WTC11 (cell line): ENCODE measurements around the gene PLEKHH1. TPM values are rescaled to one million over a fixed set of nuclear protein-coding genes. Genes with fewer than 3 reads are reported as not detected.

Source experiments
- ATAC-seq: fragments of 200-7000 bp; cut with Tn5 transposase; 2 replicates; pipeline ENCODE4 v1.10.0; 2021; ENCODE audit warnings: mild to moderate bottlenecking, moderate library complexity
- Bru-seq: library from RNA; stranded (reverse); fragments of 400-500 nt; gene quantifications from one replicate; lab custom pipeline; 2021; lab: Mats Ljungman, UMichigan
- CTCF ChIA-PET: fragments of 300-600 bp; sonication (Branson Sonifier 250); formaldehyde crosslinking; loops from one replicate; lab custom pipeline; 2021; ENCODE audit warnings: antibody characterized with exemption; lab: Charles Lee
- POLR2A ChIA-PET: fragments of 350-600 bp; sonication (Branson Sonifier 250); formaldehyde crosslinking; loops from one replicate; lab custom pipeline; 2021; ENCODE audit warnings: antibody characterized with exemption; lab: Charles Lee
- DNase-seq: peaks from one replicate; pipeline ENCODE4 v3.0.0; 2021; ENCODE audit warnings: low spot score
- H3K27ac Mint-ChIP-seq: 2 replicates; pipeline ENCODE4 v1.8.0; 2021; ENCODE audit warnings: mixed read lengths
- H3K27me3 Mint-ChIP-seq: 2 replicates; pipeline ENCODE4 v1.8.0; 2021; ENCODE audit warnings: low read depth, mild to moderate bottlenecking, moderate library complexity, mixed read lengths
- H3K36me3 Mint-ChIP-seq: 2 replicates; pipeline ENCODE4 v1.8.0; 2021; ENCODE audit warnings: mixed read lengths
- H3K4me1 Mint-ChIP-seq: 2 replicates; pipeline ENCODE4 v1.8.0; 2022; ENCODE audit warnings: mixed read lengths
- H3K4me3 Mint-ChIP-seq: 2 replicates; pipeline ENCODE4 v1.8.0; 2021; ENCODE audit warnings: mild to moderate bottlenecking, moderate library complexity, mixed read lengths
- H3K9me3 Mint-ChIP-seq: 2 replicates; pipeline ENCODE4 v1.8.0; 2021; ENCODE audit warnings: mixed read lengths
- CTCF ChIP-seq: fragments of 200-600 bp; IDR thresholded peaks from 2 replicates; pipeline ENCODE4 v1.8.0; 2022; ENCODE audit warnings: antibody characterized with exemption
- E2F1 ChIP-seq: sonication (generic); formaldehyde crosslinking; IDR thresholded peaks from 2 replicates; pipeline ENCODE4 v1.8.0; 2022; ENCODE audit warnings: mild to moderate bottlenecking, missing genetic modification reagents
- E2F5 ChIP-seq: sonication (generic); formaldehyde crosslinking; IDR thresholded peaks from 2 replicates; pipeline ENCODE4 v1.8.1; 2022; ENCODE audit warnings: mild to moderate bottlenecking, moderate library complexity, missing genetic modification reagents
- FOXJ3 ChIP-seq: sonication (generic); formaldehyde crosslinking; IDR thresholded peaks from 2 replicates; pipeline ENCODE4 v1.9.0; 2021; ENCODE audit warnings: missing genetic modification reagents, mild to moderate bottlenecking, borderline replicate concordance
- FOXK1 ChIP-seq: sonication (generic); formaldehyde crosslinking; IDR thresholded peaks from 2 replicates; pipeline ENCODE4 v1.8.0; 2022; ENCODE audit warnings: mild to moderate bottlenecking, moderate library complexity, missing genetic modification reagents
- GABPB1 ChIP-seq: sonication (generic); formaldehyde crosslinking; IDR thresholded peaks from 2 replicates; pipeline ENCODE4 v1.8.1; 2023; ENCODE audit warnings: mild to moderate bottlenecking, missing genetic modification reagents
- GRHL2 ChIP-seq: fragments of 250-450 bp; sonication (Bioruptor Pico); IDR thresholded peaks from 2 replicates; pipeline ENCODE4 v1.8.0; 2022; ENCODE audit warnings: mild to moderate bottlenecking, moderate library complexity; ENCODE audit not compliant: insufficient replicate concordance, severe bottlenecking
- GTF2I ChIP-seq: fragments of 250-450 bp; sonication (Bioruptor Pico); conservative IDR thresholded peaks from 2 replicates; pipeline ENCODE4 v1.4.0; 2021; ENCODE audit warnings: mild to moderate bottlenecking
- HMGXB4 ChIP-seq: sonication (generic); formaldehyde crosslinking; IDR thresholded peaks from 2 replicates; pipeline ENCODE4 v1.8.1; 2023; ENCODE audit warnings: mild to moderate bottlenecking, moderate library complexity, missing genetic modification reagents
- MXD4 ChIP-seq: fragments of 250-450 bp; sonication (Bioruptor Pico); IDR thresholded peaks from 2 replicates; pipeline ENCODE4 v1.8.0; 2021; ENCODE audit warnings: mild to moderate bottlenecking, moderate library complexity, borderline replicate concordance
- NFYB ChIP-seq: sonication (generic); formaldehyde crosslinking; conservative IDR thresholded peaks from 2 replicates; pipeline ENCODE4 v1.8.0; 2022; ENCODE audit warnings: low read depth, missing genetic modification reagents
- NR1H2 ChIP-seq: sonication (generic); formaldehyde crosslinking; IDR thresholded peaks from 2 replicates; pipeline ENCODE4 v1.9.0; 2021; ENCODE audit warnings: mild to moderate bottlenecking, moderate library complexity, missing genetic modification reagents
- NR3C1 ChIP-seq: sonication (generic); formaldehyde crosslinking; conservative IDR thresholded peaks from 2 replicates; pipeline ENCODE4 v1.8.1; 2023; ENCODE audit warnings: low read depth, mild to moderate bottlenecking, missing genetic modification reagents
- OVOL2 ChIP-seq: fragments of 250-450 bp; sonication (Bioruptor Pico); IDR thresholded peaks from 2 replicates; pipeline ENCODE4 v1.9.0; 2021; ENCODE audit warnings: mild to moderate bottlenecking, borderline replicate concordance
- RELA ChIP-seq: sonication (generic); formaldehyde crosslinking; IDR thresholded peaks from 2 replicates; pipeline ENCODE4 v1.8.1; 2022; ENCODE audit warnings: missing genetic modification reagents, mild to moderate bottlenecking, borderline replicate concordance
- RORB ChIP-seq: fragments of 250-450 bp; sonication (Bioruptor Pico); IDR thresholded peaks from 2 replicates; pipeline ENCODE4 v1.9.0; 2021; ENCODE audit warnings: mild to moderate bottlenecking
- SOX15 ChIP-seq: fragments of 250-450 bp; sonication (Bioruptor Pico); IDR thresholded peaks from 2 replicates; pipeline ENCODE4 v1.9.0; 2021; ENCODE audit warnings: mild to moderate bottlenecking
- TEAD1 ChIP-seq: sonication (generic); formaldehyde crosslinking; IDR thresholded peaks from 2 replicates; pipeline ENCODE4 v1.8.0; 2022; ENCODE audit warnings: mild to moderate bottlenecking, missing genetic modification reagents
- TEAD4 ChIP-seq: sonication (generic); formaldehyde crosslinking; IDR thresholded peaks from 2 replicates; pipeline ENCODE4 v1.8.0; 2022; ENCODE audit warnings: mild to moderate bottlenecking, missing genetic modification reagents
- TP53 ChIP-seq: sonication (generic); formaldehyde crosslinking; IDR thresholded peaks from 2 replicates; pipeline ENCODE4 v1.8.1; 2023; ENCODE audit warnings: mild to moderate bottlenecking, missing genetic modification reagents
- USF1 ChIP-seq: sonication (generic); formaldehyde crosslinking; IDR thresholded peaks from 2 replicates; pipeline ENCODE4 v1.8.0; 2022; ENCODE audit warnings: mild to moderate bottlenecking, missing genetic modification reagents
- ZNF219 ChIP-seq: sonication (generic); formaldehyde crosslinking; IDR thresholded peaks from 2 replicates; pipeline ENCODE4 v1.8.0; 2023; ENCODE audit warnings: missing genetic modification reagents, mild to moderate bottlenecking, borderline replicate concordance
- ZNF423 ChIP-seq: fragments of 250-450 bp; sonication (Bioruptor Pico); IDR thresholded peaks from 2 replicates; pipeline ENCODE4 v2.1.2; 2022; ENCODE audit warnings: mild to moderate bottlenecking, moderate library complexity
- ZNF512 ChIP-seq: sonication (generic); formaldehyde crosslinking; IDR thresholded peaks from 2 replicates; pipeline ENCODE4 v1.8.1; 2022; ENCODE audit warnings: missing genetic modification reagents, borderline replicate concordance
- ZSCAN18 ChIP-seq: fragments of 250-450 bp; sonication (Bioruptor Pico); IDR thresholded peaks from 2 replicates; pipeline ENCODE4 v2.1.2; 2022; ENCODE audit warnings: mild to moderate bottlenecking, moderate library complexity
- long read RNA-seq, 3 experiments: library from RNA in 1 of 3; library from capped mRNA in 1 of 3; library from polyadenylated mRNA in 1 of 3; unstranded in 2 of 3; stranded (forward) in 1 of 3; transcript quantifications; one replicate each; pipeline ENCODE4 v2.0.0, GENCODE V29; 2021
- total RNA-seq: library from RNA; stranded (reverse); gene quantifications from 3 replicates; pipeline ENCODE4 v1.2.3, GENCODE V29; 2021

The PLEKHH1 gene
- total RNA-seq (45.4 to 49.8 TPM (median 48.3 TPM) in 3 replicates), Bru-seq, nascent RNA (percentile 72 among the genes with signal in this experiment)
- long read RNA-seq, experiment 1, full-length matches to known transcripts: 13 of 45 reads
- long read RNA-seq, experiment 1, partial matches to known transcripts: 8 of 45 reads
- long read RNA-seq, experiment 1, other reads (novel, unspliced or antisense): 24 of 45 reads
- long read RNA-seq, experiment 2, full-length matches to known transcripts: 4 of 35 reads
- long read RNA-seq, experiment 2, partial matches to known transcripts: 26 of 35 reads
- long read RNA-seq, experiment 2, other reads (novel, unspliced or antisense): 5 of 35 reads
- long read RNA-seq, experiment 3, partial matches to known transcripts: 0 of 1 reads
- long read RNA-seq, experiment 3, other reads (novel, unspliced or antisense): 1 of 1 reads

- Mint-ChIP-seq H3K4me1 (peaks cover 34% of the 10 kb centered on the region), H3K27ac (peak within 1 kb of the TSS; percentile 89), H3K4me3 (peak within 1 kb of the TSS; percentile 86), H3K9me3 (no peaks in the 10 kb centered on the region), H3K27me3 (peaks cover 2% of the 10 kb centered on the region; the same call in 1 of the 2 replicates), H3K36me3 (no peaks in the 10 kb centered on the region)
- peak; percentile 88 for ATAC-seq
- POLR2A ChIA-PET: interaction anchor here (0.6 to 2.6 kb wide), 6 partner anchors 9 to 162 kb away, joined by 3 to 29 read pairs (median 3); no protein-coding TSS in a partner anchor
- CTCF ChIA-PET: interaction anchor here (0.7 to 5.3 kb wide), 14 partner anchors 9 to 174 kb away, joined by 3 to 40 read pairs (median 4); partner anchors contain the start of genes ATP6V1D and PIGH
- peak; percentile 75 for DNase-seq
- TF ChIP-seq ZSCAN18 (no peak), HMGXB4 (CRISPR knock-in tag) (peak; percentile 92), ZNF512 (no peak), RORB (CRISPR knock-in tag) (no peak), ZNF219 (CRISPR knock-in tag) (no peak), GABPB1 (CRISPR knock-in tag) (no peak), NR1H2 (CRISPR knock-in tag) (no peak), OVOL2 (CRISPR knock-in tag) (no peak), ZNF423 (CRISPR knock-in tag) (peak; percentile 91), GTF2I (CRISPR knock-in tag) (no peak), FOXJ3 (no peak), CTCF (no peak), TP53 (CRISPR knock-in tag) (no peak), NR3C1 (CRISPR knock-in tag) (no peak), E2F5 (CRISPR knock-in tag) (peak; percentile 71), RELA (no peak), E2F1 (CRISPR knock-in tag) (0 out of 2 replicates have a peak, but pooled peaks have one; percentile 34), SOX15 (CRISPR knock-in tag) (no peak), TEAD4 (CRISPR knock-in tag) (no peak), GRHL2 (no peak), USF1 (CRISPR knock-in tag) (no peak), TEAD1 (CRISPR knock-in tag) (peak; percentile 70; the same call in 1 of the 2 replicates), NFYB (no peak), FOXK1 (CRISPR knock-in tag) (peak; percentile 62; the same call in 1 of the 2 replicates), MXD4 (CRISPR knock-in tag) (no peak)
Measured at GRCh38 chr14:67532998-67533753, at the start of gene PLEKHH1. Gene PLEKHH1 (plus strand): TSS chr14:67533290. CDS start chr14:67541868, 8,578 bp downstream.
